Neural progenitor cell (in vitro differentiated cells): Measurements from ENCODE around the gene RAPGEF5. TPM values are rescaled to one million over a fixed set of nuclear protein-coding genes. Genes with fewer than 3 reads are reported as not detected.

Experiments
- DNase-seq: peaks from one replicate; pipeline ENCODE4 v3.0.0-alpha.2; 2016; ENCODE audit warnings: low spot score
- H2AFZ ChIP-seq: fragments of 200-600 bp; sonication (generic); replicated peaks from 2 replicates; pipeline ENCODE4 v1.6.1; 2016; ENCODE audit warnings: antibody characterized with exemption
- H3F3A ChIP-seq: fragments of 200-600 bp; sonication (generic); 2 replicates; pipeline ENCODE4 v1.6.1; 2016; ENCODE audit warnings: antibody characterized with exemption, low read depth
- H3K27ac ChIP-seq: fragments of 200-600 bp; sonication (generic); 2 replicates; pipeline ENCODE4 v1.5.1; 2016; ENCODE audit warnings: mild to moderate bottlenecking
- H3K27me3 ChIP-seq: fragments of 200-600 bp; sonication (generic); 2 replicates; pipeline ENCODE4 v1.6.1; 2016; ENCODE audit warnings: mild to moderate bottlenecking, moderate library complexity
- H3K36me3 ChIP-seq: fragments of 200-600 bp; sonication (generic); 2 replicates; pipeline ENCODE4 v1.5.1; 2016
- H3K4me1 ChIP-seq: fragments of 200-600 bp; sonication (generic); 2 replicates; pipeline ENCODE4 v1.6.1; 2016; ENCODE audit warnings: mixed run types
- H3K4me2 ChIP-seq: fragments of 200-600 bp; sonication (generic); 2 replicates; pipeline ENCODE4 v1.6.1; 2016
- H3K4me3 ChIP-seq: fragments of 200-600 bp; sonication (generic); 2 replicates; pipeline ENCODE4 v1.5.1; 2016
- H3K79me2 ChIP-seq: fragments of 200-600 bp; sonication (generic); 2 replicates; pipeline ENCODE4 v1.6.1; 2016; ENCODE audit warnings: low read depth
- H3K9ac ChIP-seq: fragments of 200-600 bp; sonication (generic); 2 replicates; pipeline ENCODE4 v1.6.1; 2016
- H3K9me3 ChIP-seq: fragments of 200-600 bp; sonication (generic); 2 replicates; pipeline ENCODE4 v1.5.1; 2016; ENCODE audit warnings: low read depth
- H4K20me1 ChIP-seq: fragments of 200-600 bp; sonication (generic); 2 replicates; pipeline ENCODE4 v1.6.1; 2016; ENCODE audit warnings: low read depth
- H3K27ac Mint-ChIP-seq: 3 replicates; pipeline ENCODE4 v1.8.0; 2021; ENCODE audit warnings: mixed read lengths
- H3K27me3 Mint-ChIP-seq: 2 replicates; pipeline ENCODE4 v1.8.0; 2022; ENCODE audit warnings: low read depth, mild to moderate bottlenecking, inconsistent platforms, moderate library complexity, mixed read lengths; ENCODE audit not compliant: insufficient read depth
- H3K36me3 Mint-ChIP-seq: 3 replicates; pipeline ENCODE4 v1.8.0; 2021; ENCODE audit warnings: mixed read lengths
- H3K4me1 Mint-ChIP-seq: 3 replicates; pipeline ENCODE4 v1.8.0; 2021; ENCODE audit warnings: mixed read lengths
- H3K4me3 Mint-ChIP-seq: 3 replicates; pipeline ENCODE4 v1.8.0; 2021; ENCODE audit warnings: mild to moderate bottlenecking, moderate library complexity, mixed read lengths
- H3K9me3 Mint-ChIP-seq: 3 replicates; pipeline ENCODE4 v1.8.0; 2020; ENCODE audit warnings: mixed read lengths
- EZH2 ChIP-seq: fragments of 200-600 bp; sonication (generic); IDR thresholded peaks from 2 replicates; pipeline ENCODE4 v1.6.1; 2017; ENCODE audit warnings: antibody characterized with exemption, mild to moderate bottlenecking, moderate library complexity
- EZH2phosphoT487 ChIP-seq: fragments of 200-600 bp; sonication (generic); IDR thresholded peaks from 2 replicates; pipeline ENCODE4 v1.6.1; 2017; ENCODE audit warnings: antibody characterized with exemption
- total RNA-seq: library from RNA; depleted of rRNA; stranded (reverse); fragments of >200 nt; gene quantifications from 2 replicates; pipeline ENCODE4 v1.2.3, GENCODE V29; 2015; ENCODE audit warnings: low replicate concordance
- TF ChIP-seq, protein P1 (sequence below): fragments of 200-600 bp; sonication (generic); IDR thresholded peaks from 2 replicates; pipeline ENCODE4 v1.5.1; 2017; ENCODE audit warnings: antibody characterized with exemption, mild to moderate bottlenecking

RAPGEF5 gene
- total RNA-seq, 1 donor from 2014 or later, result 5.7 TPM

- no peak overlapping the region for H3K27ac ChIP-seq
- no peak overlapping the region for H3K9ac ChIP-seq
- peaks cover 17% of the 10 kb centered on the region for H3K36me3 Mint-ChIP-seq
Observed at GRCh38 chr7:22129819-22130580, 227.0 kb downstream of the RAPGEF5 start.

DNA sequence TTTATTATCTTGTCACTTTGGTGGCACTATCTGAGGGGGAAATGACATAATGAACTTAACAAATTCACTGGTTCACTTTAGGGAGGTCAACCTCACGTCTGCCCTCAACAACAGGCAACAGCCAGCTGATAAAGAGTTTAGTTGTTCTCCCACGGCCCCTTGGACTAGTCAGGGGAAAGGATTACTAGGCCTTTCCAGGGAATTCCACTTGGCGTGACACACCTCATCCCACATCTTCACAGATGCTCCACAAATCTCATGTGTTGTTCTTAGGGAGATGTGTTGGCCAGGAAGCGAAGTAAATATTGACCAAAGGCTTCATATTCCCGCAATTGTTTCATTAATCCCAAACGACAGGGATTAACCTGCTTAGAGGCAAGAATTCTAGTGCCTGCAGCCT, 227.8 kb downstream of the RAPGEF5 start:
- Mint-ChIP-seq H3K27me3 (no peaks in the 10 kb centered on the region), H3K27ac (no peak overlapping the region), H3K4me1 (peaks cover 51% of the 10 kb centered on the region), H3K9me3 (no peaks in the 10 kb centered on the region), H3K36me3 (peaks cover 10% of the 10 kb centered on the region), H3K4me3 (no peak overlapping the region)
- Histone ChIP-seq H4K20me1 (no peaks in the 10 kb centered on the region), H3K4me3 (no peak overlapping the region), H3K9ac (no peak overlapping the region), H3K4me2 (no peak overlapping the region), H3F3A (no peaks in the 10 kb centered on the region), H3K79me2 (no peaks in the 10 kb centered on the region), H3K4me1 (peaks cover 41% of the 10 kb centered on the region), H2AFZ (no peak overlapping the region), H3K27me3 (no peaks in the 10 kb centered on the region), H3K36me3 (no peaks in the 10 kb centered on the region), H3K27ac (no peak overlapping the region), H3K9me3 (no peaks in the 10 kb centered on the region)
- DNase-seq, result no peak
- TF ChIP-seq, protein P1, sequence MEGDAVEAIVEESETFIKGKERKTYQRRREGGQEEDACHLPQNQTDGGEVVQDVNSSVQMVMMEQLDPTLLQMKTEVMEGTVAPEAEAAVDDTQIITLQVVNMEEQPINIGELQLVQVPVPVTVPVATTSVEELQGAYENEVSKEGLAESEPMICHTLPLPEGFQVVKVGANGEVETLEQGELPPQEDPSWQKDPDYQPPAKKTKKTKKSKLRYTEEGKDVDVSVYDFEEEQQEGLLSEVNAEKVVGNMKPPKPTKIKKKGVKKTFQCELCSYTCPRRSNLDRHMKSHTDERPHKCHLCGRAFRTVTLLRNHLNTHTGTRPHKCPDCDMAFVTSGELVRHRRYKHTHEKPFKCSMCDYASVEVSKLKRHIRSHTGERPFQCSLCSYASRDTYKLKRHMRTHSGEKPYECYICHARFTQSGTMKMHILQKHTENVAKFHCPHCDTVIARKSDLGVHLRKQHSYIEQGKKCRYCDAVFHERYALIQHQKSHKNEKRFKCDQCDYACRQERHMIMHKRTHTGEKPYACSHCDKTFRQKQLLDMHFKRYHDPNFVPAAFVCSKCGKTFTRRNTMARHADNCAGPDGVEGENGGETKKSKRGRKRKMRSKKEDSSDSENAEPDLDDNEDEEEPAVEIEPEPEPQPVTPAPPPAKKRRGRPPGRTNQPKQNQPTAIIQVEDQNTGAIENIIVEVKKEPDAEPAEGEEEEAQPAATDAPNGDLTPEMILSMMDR, result no peak
- no peak for TF ChIP-seq EZH2phosphoT487
- no peak for TF ChIP-seq EZH2

More at GRCh38 chr7:22129819-22130580, 227.0 kb downstream of the RAPGEF5 start:
- TF ChIP-seq, protein P1, result no peak
- TF ChIP-seq EZH2phosphoT487 (no peak), EZH2 (no peak)
- peaks cover 42% of the 10 kb centered on the region for H3K4me1 ChIP-seq
- no peaks in the 10 kb centered on the region for H3K9me3 ChIP-seq
- no peaks in the 10 kb centered on the region for H3K36me3 ChIP-seq
- no peaks in the 10 kb centered on the region for H3F3A ChIP-seq
- Mint-ChIP-seq H3K9me3 (no peaks in the 10 kb centered on the region), H3K27ac (peak overlapping the region; percentile 2), H3K27me3 (no peaks in the 10 kb centered on the region), H3K4me1 (peaks cover 46% of the 10 kb centered on the region), H3K4me3 (no peak overlapping the region)
- H2AFZ ChIP-seq, result no peak overlapping the region
- H3K4me2 ChIP-seq, result no peak overlapping the region
- H4K20me1 ChIP-seq, result no peaks in the 10 kb centered on the region
- no peaks in the 10 kb centered on the region for H3K27me3 ChIP-seq
- no peak for DNase-seq
- no peaks in the 10 kb centered on the region for H3K79me2 ChIP-seq
- H3K4me3 ChIP-seq, result no peak overlapping the region

DNA sequence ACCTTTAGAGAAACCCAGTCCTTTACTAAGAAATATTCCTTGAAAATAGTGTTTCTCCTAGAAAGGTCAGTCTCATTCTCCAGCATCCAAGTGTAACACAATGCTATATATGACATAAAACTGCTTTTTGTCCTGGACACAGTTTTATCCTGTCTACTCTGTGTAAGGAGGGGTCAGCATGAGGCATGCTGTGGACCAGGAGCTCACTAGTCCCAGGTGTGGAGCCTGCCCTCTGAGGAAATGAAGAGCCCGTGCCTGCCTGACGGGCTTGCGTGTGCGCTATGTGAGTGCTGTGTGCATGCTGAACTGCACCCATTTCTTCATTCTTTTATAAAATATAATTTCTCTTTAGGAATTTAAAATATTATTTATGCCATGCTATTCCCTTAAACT, 228.4 kb downstream of the RAPGEF5 start:
- Histone ChIP-seq H4K20me1 (no peaks in the 10 kb centered on the region), H3K4me3 (no peak overlapping the region), H3K4me1 (peaks cover 35% of the 10 kb centered on the region), H3K9ac (no peak overlapping the region), H3K27me3 (no peaks in the 10 kb centered on the region), H3K9me3 (no peaks in the 10 kb centered on the region), H3K36me3 (no peaks in the 10 kb centered on the region), H3F3A (no peaks in the 10 kb centered on the region), H3K27ac (no peak overlapping the region), H2AFZ (no peak overlapping the region), H3K79me2 (no peaks in the 10 kb centered on the region), H3K4me2 (no peak overlapping the region)
- Mint-ChIP-seq H3K9me3 (no peaks in the 10 kb centered on the region), H3K27me3 (no peaks in the 10 kb centered on the region), H3K27ac (no peak overlapping the region), H3K4me1 (peaks cover 47% of the 10 kb centered on the region), H3K4me3 (no peak overlapping the region), H3K36me3 (peaks cover 9% of the 10 kb centered on the region)
- no peak for DNase-seq
- TF ChIP-seq EZH2phosphoT487 (no peak), EZH2 (no peak)
- TF ChIP-seq, protein P1, result no peak
